GM23338 (cell line): ENCODE results near the gene OR10C1. TPM values are rescaled to one million over a fixed set of nuclear protein-coding genes. Genes with fewer than 3 reads are reported as not detected.

Source experiments
- ATAC-seq: fragments of 200-7000 bp; cut with Tn5 transposase; 3 replicates; pipeline ENCODE4 v1.9.1; 2020
- DNase-seq: peaks from one replicate; pipeline ENCODE4 v3.0.0-alpha.2; 2015; ENCODE audit warnings: low spot score
- H2AFZ ChIP-seq: fragments of 200-600 bp; sonication (generic); 2 replicates; pipeline ENCODE4 v1.8.0; 2016; ENCODE audit warnings: antibody characterized with exemption, mild to moderate bottlenecking, moderate library complexity
- H3F3A ChIP-seq: fragments of 200-600 bp; sonication (generic); replicated peaks from 2 replicates; pipeline ENCODE4 v1.8.0; 2017; ENCODE audit warnings: antibody characterized with exemption, mixed run types, low read depth
- H3K27ac ChIP-seq: fragments of 200-600 bp; sonication (generic); 2 replicates; pipeline ENCODE4 v1.6.1; 2016; ENCODE audit warnings: low read depth
- H3K27me3 ChIP-seq: fragments of 200-600 bp; sonication (generic); 2 replicates; pipeline ENCODE4 v1.8.0; 2016; ENCODE audit warnings: mild to moderate bottlenecking, mixed run types, moderate library complexity; ENCODE audit not compliant: insufficient read depth
- H3K36me3 ChIP-seq: fragments of 200-600 bp; sonication (generic); 2 replicates; pipeline ENCODE4 v1.8.0; 2016; ENCODE audit warnings: mild to moderate bottlenecking; ENCODE audit not compliant: insufficient read depth
- H3K4me1 ChIP-seq: fragments of 200-600 bp; sonication (generic); 2 replicates; pipeline ENCODE4 v1.8.0; 2016; ENCODE audit warnings: mild to moderate bottlenecking, moderate library complexity; ENCODE audit not compliant: insufficient read depth
- H3K4me2 ChIP-seq: fragments of 200-600 bp; sonication (generic); 2 replicates; pipeline ENCODE4 v1.7.1; 2017; ENCODE audit warnings: mixed run types
- H3K4me3 ChIP-seq: fragments of 200-600 bp; sonication (generic); 2 replicates; pipeline ENCODE4 v1.6.1; 2016; ENCODE audit warnings: mixed run types
- H3K79me2 ChIP-seq: fragments of 200-600 bp; sonication (generic); replicated peaks from 2 replicates; pipeline ENCODE4 v1.8.0; 2017; ENCODE audit warnings: mild to moderate bottlenecking; ENCODE audit not compliant: insufficient read depth
- H3K9me2 ChIP-seq: fragments of 200-600 bp; sonication (generic); 2 replicates; pipeline ENCODE4 v1.8.0; 2017; ENCODE audit not compliant: insufficient read depth
- H4K20me1 ChIP-seq: fragments of 200-600 bp; sonication (generic); replicated peaks from 2 replicates; pipeline ENCODE4 v1.8.0; 2017; ENCODE audit warnings: mild to moderate bottlenecking; ENCODE audit not compliant: insufficient read depth
- H3K27ac Mint-ChIP-seq: 2 replicates; pipeline ENCODE4 v1.8.0; 2020; ENCODE audit warnings: inconsistent platforms, mild to moderate bottlenecking, moderate library complexity, mixed read lengths
- H3K27me3 Mint-ChIP-seq: 3 replicates; pipeline ENCODE4 v1.8.0; 2022; ENCODE audit warnings: low read depth, mild to moderate bottlenecking, moderate library complexity, mixed read lengths, inconsistent platforms; ENCODE audit not compliant: insufficient read depth, poor library complexity
- H3K36me3 Mint-ChIP-seq: 3 replicates; pipeline ENCODE4 v1.8.0; 2021; ENCODE audit warnings: low read depth, mild to moderate bottlenecking, inconsistent platforms, moderate library complexity, mixed read lengths
- H3K4me1 Mint-ChIP-seq: 3 replicates; pipeline ENCODE4 v1.8.0; 2020; ENCODE audit warnings: mild to moderate bottlenecking, inconsistent platforms, mixed read lengths
- H3K4me3 Mint-ChIP-seq: 3 replicates; pipeline ENCODE4 v1.8.0; 2021; ENCODE audit warnings: moderate library complexity, mild to moderate bottlenecking, inconsistent platforms, mixed read lengths
- H3K9me3 Mint-ChIP-seq: 3 replicates; pipeline ENCODE4 v1.8.0; 2020; ENCODE audit warnings: moderate library complexity, mild to moderate bottlenecking, inconsistent platforms, mixed read lengths
- CREB1 ChIP-seq: fragments of 250-450 bp; sonication (Bioruptor Pico); IDR thresholded peaks from 2 replicates; pipeline ENCODE4 v1.5.0; 2020; ENCODE audit warnings: low read depth, mild to moderate bottlenecking, moderate library complexity
- EZH2 ChIP-seq: fragments of 200-600 bp; sonication (generic); IDR thresholded peaks from one replicate; pipeline ENCODE4 v1.8.0; 2017; ENCODE audit warnings: antibody characterized with exemption, mild to moderate bottlenecking, low read depth; ENCODE audit not compliant: unreplicated experiment
- EZH2phosphoT487 ChIP-seq: fragments of 200-600 bp; sonication (generic); IDR thresholded peaks from one replicate; pipeline ENCODE4 v1.8.1; 2018; ENCODE audit warnings: antibody characterized with exemption; ENCODE audit not compliant: unreplicated experiment
- JUNB ChIP-seq: IDR thresholded peaks from one replicate; pipeline ENCODE4 v1.6.1; 2016; ENCODE audit warnings: antibody characterized with exemption; ENCODE audit not compliant: unreplicated experiment
- NANOG ChIP-seq: IDR thresholded peaks from 2 replicates; pipeline ENCODE4 v1.6.1; 2016; ENCODE audit warnings: antibody characterized with exemption, borderline replicate concordance
- POLR2AphosphoS5 ChIP-seq: IDR thresholded peaks from 2 replicates; pipeline ENCODE4 v1.6.1; 2016; ENCODE audit warnings: antibody characterized with exemption, low read depth
- REST ChIP-seq: IDR thresholded peaks from one replicate; pipeline ENCODE4 v1.6.1; 2018; ENCODE audit warnings: antibody characterized with exemption; ENCODE audit not compliant: unreplicated experiment
- STAT1 ChIP-seq: IDR thresholded peaks from one replicate; pipeline ENCODE4 v1.6.1; 2016; ENCODE audit warnings: antibody characterized with exemption; ENCODE audit not compliant: unreplicated experiment
- ZNF114 ChIP-seq: fragments of 250-450 bp; sonication (Bioruptor Pico); IDR thresholded peaks from 2 replicates; pipeline ENCODE4 v1.5.0; 2020; ENCODE audit warnings: mild to moderate bottlenecking, moderate library complexity
- ZNF331 ChIP-seq: fragments of 250-450 bp; sonication (Bioruptor Pico); IDR thresholded peaks from 2 replicates; pipeline ENCODE4 v1.5.0; 2020; ENCODE audit warnings: low read depth, mild to moderate bottlenecking, moderate library complexity
- polyA plus RNA-seq: library from polyadenylated mRNA; unstranded; fragments of >200 nt; fragmentation: Nextera tagmentation; extraction: Ambion mirVana; gene quantifications from 2 replicates; pipeline ENCODE4 v1.2.1, GENCODE V29; 2016
- total RNA-seq: library from RNA; depleted of rRNA; stranded (reverse); fragments of >200 nt; shearing (Covaris generic); gene quantifications from 2 replicates; pipeline ENCODE4 v1.2.3, GENCODE V29; 2014
- TF ChIP-seq, protein P1 (sequence below): IDR thresholded peaks from 2 replicates; pipeline ENCODE4 v1.6.1; 2016; ENCODE audit warnings: antibody characterized with exemption
- TF ChIP-seq, protein P2 (sequence below), 2 experiments: fragments of 200-600 bp in 1 of 2; sonication (generic) in 1 of 2; conservative IDR thresholded peaks; 2 replicates each; pipeline versions ENCODE4 v1.5.1 to v1.6.1; 2016 to 2017; ENCODE audit warnings: antibody characterized with exemption in 2 of 2, low read depth in 2 of 2, mild to moderate bottlenecking in 2 of 2, moderate library complexity in 1 of 2

OR10C1 gene
- total and polyA plus RNA-seq, 2 experiments from 2014 or later: not detected

DNA sequence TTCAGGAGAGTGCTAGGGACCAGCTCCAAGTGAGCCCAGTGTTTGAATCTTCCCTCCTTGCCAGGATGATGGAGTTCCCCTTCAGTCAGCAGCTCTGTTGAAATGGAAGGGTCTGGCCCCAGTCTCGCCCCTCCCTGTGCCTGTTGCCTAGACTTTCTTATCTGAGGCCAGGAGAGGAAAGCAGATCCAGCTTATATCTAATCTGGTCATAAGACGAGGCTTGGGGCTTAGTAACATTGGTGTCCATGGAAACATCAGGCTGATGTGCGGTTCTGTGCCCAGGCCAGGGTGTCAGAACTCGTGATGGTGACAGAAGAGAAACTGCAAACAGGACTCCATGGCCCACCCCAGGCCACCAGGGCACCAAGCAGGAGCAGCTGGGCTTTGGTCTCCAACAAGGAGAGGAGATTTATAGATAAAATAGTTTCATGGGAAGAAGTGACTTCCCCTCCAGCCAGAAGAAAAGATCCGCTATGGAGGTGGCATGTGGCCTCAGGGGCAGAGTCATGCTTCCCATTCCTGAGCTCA lies 38.9 kb downstream of the OR10C1 start:
- Histone ChIP-seq H2AFZ (no peak overlapping the region), H3K79me2 (no peaks in the 10 kb centered on the region), H3K36me3 (no peaks in the 10 kb centered on the region), H3K4me1 (no peaks in the 10 kb centered on the region), H3K27me3 (no peaks in the 10 kb centered on the region), H3K4me3 (no peak overlapping the region), H3K9me2 (peaks cover 32% of the 10 kb centered on the region), H4K20me1 (no peaks in the 10 kb centered on the region), H3K27ac (no peak overlapping the region), H3K4me2 (no peak overlapping the region), H3F3A (no peaks in the 10 kb centered on the region)
- Mint-ChIP-seq H3K4me3 (no peak overlapping the region), H3K27me3 (peaks cover 5% of the 10 kb centered on the region), H3K4me1 (no peaks in the 10 kb centered on the region), H3K9me3 (no peaks in the 10 kb centered on the region; the same call in 1 of the 3 replicates), H3K27ac (no peak overlapping the region), H3K36me3 (no peaks in the 10 kb centered on the region)
- ATAC-seq (no peak), DNase-seq (no peak)
- TF ChIP-seq POLR2AphosphoS5 (no peak), EZH2phosphoT487 (no peak), EZH2 (no peak), JUNB (no peak), ZNF114 (CRISPR knock-in tag) (no peak), ZNF331 (CRISPR knock-in tag) (no peak)
- TF ChIP-seq, protein P1, sequence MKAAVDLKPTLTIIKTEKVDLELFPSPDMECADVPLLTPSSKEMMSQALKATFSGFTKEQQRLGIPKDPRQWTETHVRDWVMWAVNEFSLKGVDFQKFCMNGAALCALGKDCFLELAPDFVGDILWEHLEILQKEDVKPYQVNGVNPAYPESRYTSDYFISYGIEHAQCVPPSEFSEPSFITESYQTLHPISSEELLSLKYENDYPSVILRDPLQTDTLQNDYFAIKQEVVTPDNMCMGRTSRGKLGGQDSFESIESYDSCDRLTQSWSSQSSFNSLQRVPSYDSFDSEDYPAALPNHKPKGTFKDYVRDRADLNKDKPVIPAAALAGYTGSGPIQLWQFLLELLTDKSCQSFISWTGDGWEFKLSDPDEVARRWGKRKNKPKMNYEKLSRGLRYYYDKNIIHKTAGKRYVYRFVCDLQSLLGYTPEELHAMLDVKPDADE: no peak

- Mint-ChIP-seq H3K4me3 (no peak overlapping the region), H3K9me3 (no peaks in the 10 kb centered on the region; the same call in 2 of the 3 replicates), H3K4me1 (no peaks in the 10 kb centered on the region), H3K36me3 (no peaks in the 10 kb centered on the region), H3K27me3 (peaks cover 5% of the 10 kb centered on the region), H3K27ac (no peak overlapping the region)
- Histone ChIP-seq H3K4me3 (no peak overlapping the region), H4K20me1 (no peaks in the 10 kb centered on the region), H3K4me1 (no peaks in the 10 kb centered on the region), H3F3A (no peaks in the 10 kb centered on the region), H3K79me2 (no peaks in the 10 kb centered on the region), H3K9me2 (peaks cover 29% of the 10 kb centered on the region), H3K36me3 (no peaks in the 10 kb centered on the region), H2AFZ (no peak overlapping the region; the same call in 1 of the 2 replicates), H3K27me3 (no peaks in the 10 kb centered on the region), H3K27ac (no peak overlapping the region), H3K4me2 (no peak overlapping the region)
- ATAC-seq (no peak), DNase-seq (no peak)
- TF ChIP-seq, protein P1: no peak
- TF ChIP-seq ZNF114 (CRISPR knock-in tag): no peak
- TF ChIP-seq POLR2AphosphoS5: no peak
- TF ChIP-seq, protein P2, sequence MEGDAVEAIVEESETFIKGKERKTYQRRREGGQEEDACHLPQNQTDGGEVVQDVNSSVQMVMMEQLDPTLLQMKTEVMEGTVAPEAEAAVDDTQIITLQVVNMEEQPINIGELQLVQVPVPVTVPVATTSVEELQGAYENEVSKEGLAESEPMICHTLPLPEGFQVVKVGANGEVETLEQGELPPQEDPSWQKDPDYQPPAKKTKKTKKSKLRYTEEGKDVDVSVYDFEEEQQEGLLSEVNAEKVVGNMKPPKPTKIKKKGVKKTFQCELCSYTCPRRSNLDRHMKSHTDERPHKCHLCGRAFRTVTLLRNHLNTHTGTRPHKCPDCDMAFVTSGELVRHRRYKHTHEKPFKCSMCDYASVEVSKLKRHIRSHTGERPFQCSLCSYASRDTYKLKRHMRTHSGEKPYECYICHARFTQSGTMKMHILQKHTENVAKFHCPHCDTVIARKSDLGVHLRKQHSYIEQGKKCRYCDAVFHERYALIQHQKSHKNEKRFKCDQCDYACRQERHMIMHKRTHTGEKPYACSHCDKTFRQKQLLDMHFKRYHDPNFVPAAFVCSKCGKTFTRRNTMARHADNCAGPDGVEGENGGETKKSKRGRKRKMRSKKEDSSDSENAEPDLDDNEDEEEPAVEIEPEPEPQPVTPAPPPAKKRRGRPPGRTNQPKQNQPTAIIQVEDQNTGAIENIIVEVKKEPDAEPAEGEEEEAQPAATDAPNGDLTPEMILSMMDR (conservative IDR thresholded peaks at IDR 0.05; ENCODE audit: low read depth in 2 of 2): no peak
- TF ChIP-seq JUNB: no peak
- TF ChIP-seq CREB1: no peak
- TF ChIP-seq STAT1: no peak
- TF ChIP-seq ZNF331 (CRISPR knock-in tag): no peak
- TF ChIP-seq NANOG: no peak
- TF ChIP-seq EZH2phosphoT487: no peak
- no peak for TF ChIP-seq REST
- TF ChIP-seq EZH2: no peak
Measured at GRCh38 chr6:29478740-29479139, 39.6 kb downstream of the OR10C1 start.
